Right lobe of liver (tissue), 6 donors: ENCODE results near the gene CD48. TPM values are rescaled to one million over a fixed set of nuclear protein-coding genes. Genes with fewer than 3 reads are reported as not detected.

ENCODE experiments used
- ATAC-seq, 4 donors: fragments of 200-7000 bp; cut with Tn5 transposase; one replicate each; pipeline ENCODE4 v1.9.1; 2020; ENCODE audit warnings: mild to moderate bottlenecking in 4 of 4, moderate library complexity in 4 of 4
- DNase-seq, 3 donors: peaks; one replicate each; pipeline ENCODE4 v3.0.0-alpha.2; 2020
- H3K27ac ChIP-seq, 3 donors: fragments of 200-600 bp; one replicate each; pipeline ENCODE4 v1.8.0; 2022
- H3K27me3 ChIP-seq, 2 donors: fragments of 200-600 bp; one replicate each; pipeline ENCODE4 v1.8.0; 2022
- H3K36me3 ChIP-seq, 4 donors: fragments of 200-600 bp; sonication (generic) in 1 of 4; one replicate each; pipeline versions ENCODE4 v1.5.1 to v1.8.0; 2017 to 2022; ENCODE audit warnings: control low read depth in 1 of 4
- H3K4me1 ChIP-seq, 4 donors: fragments of 200-600 bp; sonication (generic) in 1 of 4; one replicate each; pipeline versions ENCODE4 v1.5.1 to v1.8.0; 2017 to 2022; ENCODE audit warnings: control low read depth in 1 of 4
- H3K4me3 ChIP-seq, 3 donors: fragments of 200-600 bp; one replicate each; pipeline ENCODE4 v1.8.0; 2022
- H3K9me3 ChIP-seq, 4 donors: fragments of 200-600 bp; sonication (generic) in 1 of 4; one replicate each; pipeline versions ENCODE4 v1.5.1 to v1.8.0; 2017 to 2022; ENCODE audit warnings: control low read depth in 1 of 4
- POLR2A ChIP-seq: fragments of 450-650 bp; IDR thresholded peaks from one replicate; pipeline ENCODE4 v1.6.1; 2017; ENCODE audit warnings: antibody characterized with exemption, mild to moderate bottlenecking
- WGBS: methylation state at CpG from one replicate; pipeline ENCODE4 v1.1.6; 2018; ENCODE audit warnings: low coverage, low lambda C conversion rate; ENCODE audit not compliant: insufficient coverage; ENCODE audit errors: missing lambda C conversion rate; 5-methylcytosine and 5-hydroxymethylcytosine counted together
- intact Hi-C, 2 donors: fragments of 100-400 bp; cut with DNase I; formaldehyde crosslinking; loops; one replicate each; pipeline versions ENCODE4 v1.11.2 to v1.14.1; 2022
- total RNA-seq, 6 experiments: library from RNA; depleted of rRNA in 2 of 6; stranded (reverse); fragments of >200 nt in 2 of 6; fragmentation: NEBNext Ultra II Directional in 3 of 6; extraction: Animal tissue kit (Norgen Biotek cat#: 25700) in 3 of 6; gene quantifications; one replicate each; pipeline versions ENCODE4 v1.1.0 to v1.2.4, GENCODE V29; 2016 to 2023
- TF ChIP-seq, protein P1 (sequence below), 4 donors: fragments of 200-600 bp in 3 of 4; fragments of 450-650 bp in 1 of 4; IDR thresholded peaks; one replicate each; pipeline versions ENCODE4 v1.5.1 to v1.8.0; 2016 to 2022; ENCODE audit warnings: antibody characterized with exemption in 4 of 4, mild to moderate bottlenecking in 2 of 4
- donor health status: DM: no; HTN: yes; CAD: no.
- donor health status: DM: no; HTN: no; CAD: no.
- donor health status: DM: no; HTN: no; CAD: no.
- donor health status: DM: no; HTN: yes; CAD: no.
- donor health status: DM: no; HTN: yes; CAD: no.

Gene CD48
- total RNA-seq, 6 experiments from 2014 or later = 0.68 to 5.0 (median 3.4) TPM

GRCh38 chr1:160756849-160757201 is 45.2 kb upstream of the CD48 start:
- intact Hi-C loops = no loop called here
- Histone ChIP-seq H3K9me3 (no peaks in the 10 kb centered on the region), H3K4me3 (no peak overlapping the region), H3K36me3 (no peaks in the 10 kb centered on the region), H3K27ac (no peak overlapping the region), H3K4me1 (peaks cover 0 to 8% (median 0%) of the 10 kb centered on the region in 4 donors), H3K27me3 (no peaks in the 10 kb centered on the region)
- TF ChIP-seq POLR2A = no peak
- TF ChIP-seq, protein P1, sequence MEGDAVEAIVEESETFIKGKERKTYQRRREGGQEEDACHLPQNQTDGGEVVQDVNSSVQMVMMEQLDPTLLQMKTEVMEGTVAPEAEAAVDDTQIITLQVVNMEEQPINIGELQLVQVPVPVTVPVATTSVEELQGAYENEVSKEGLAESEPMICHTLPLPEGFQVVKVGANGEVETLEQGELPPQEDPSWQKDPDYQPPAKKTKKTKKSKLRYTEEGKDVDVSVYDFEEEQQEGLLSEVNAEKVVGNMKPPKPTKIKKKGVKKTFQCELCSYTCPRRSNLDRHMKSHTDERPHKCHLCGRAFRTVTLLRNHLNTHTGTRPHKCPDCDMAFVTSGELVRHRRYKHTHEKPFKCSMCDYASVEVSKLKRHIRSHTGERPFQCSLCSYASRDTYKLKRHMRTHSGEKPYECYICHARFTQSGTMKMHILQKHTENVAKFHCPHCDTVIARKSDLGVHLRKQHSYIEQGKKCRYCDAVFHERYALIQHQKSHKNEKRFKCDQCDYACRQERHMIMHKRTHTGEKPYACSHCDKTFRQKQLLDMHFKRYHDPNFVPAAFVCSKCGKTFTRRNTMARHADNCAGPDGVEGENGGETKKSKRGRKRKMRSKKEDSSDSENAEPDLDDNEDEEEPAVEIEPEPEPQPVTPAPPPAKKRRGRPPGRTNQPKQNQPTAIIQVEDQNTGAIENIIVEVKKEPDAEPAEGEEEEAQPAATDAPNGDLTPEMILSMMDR (IDR thresholded peaks at IDR 0.05) = no peak
- WGBS = 88% methylated on average over 2 of the region's 2 CpGs
- DNase-seq (no peak), ATAC-seq (no peak)

GRCh38 chr1:160755911-160756848 is 44.6 kb upstream of the CD48 start:
- Histone ChIP-seq H3K4me1 (peaks cover 0 to 8% (median 0%) of the 10 kb centered on the region in 4 donors), H3K9me3 (no peaks in the 10 kb centered on the region), H3K36me3 (no peaks in the 10 kb centered on the region), H3K4me3 (no peak overlapping the region), H3K27me3 (no peaks in the 10 kb centered on the region), H3K27ac (no peak overlapping the region)
- TF ChIP-seq POLR2A = no peak
- ATAC-seq (peak in 3 of 4 donors; percentile 18 to 35 (median 30)), DNase-seq (no peak)
- intact Hi-C loops = no loop called here
- WGBS = 45% methylated on average over 4 of the region's 5 CpGs

GRCh38 chr1:160755461-160755860 is 43.8 kb upstream of the CD48 start:
- no peaks in the 10 kb centered on the region for H3K36me3 ChIP-seq
- DNase-seq = no peak
- H3K4me1 ChIP-seq = peaks cover 0 to 6% (median 0%) of the 10 kb centered on the region in 4 donors
- TF ChIP-seq, protein P1 (IDR thresholded peaks at IDR 0.05) = no peak
- TF ChIP-seq POLR2A = no peak
- no peaks in the 10 kb centered on the region for H3K27me3 ChIP-seq
- ATAC-seq = no peak
- H3K27ac ChIP-seq = no peak overlapping the region
- no peaks in the 10 kb centered on the region for H3K9me3 ChIP-seq
- intact Hi-C loops = no loop called here
- WGBS = 91% methylated on average over 2 of the region's 2 CpGs
- no peak overlapping the region for H3K4me3 ChIP-seq

DNA sequence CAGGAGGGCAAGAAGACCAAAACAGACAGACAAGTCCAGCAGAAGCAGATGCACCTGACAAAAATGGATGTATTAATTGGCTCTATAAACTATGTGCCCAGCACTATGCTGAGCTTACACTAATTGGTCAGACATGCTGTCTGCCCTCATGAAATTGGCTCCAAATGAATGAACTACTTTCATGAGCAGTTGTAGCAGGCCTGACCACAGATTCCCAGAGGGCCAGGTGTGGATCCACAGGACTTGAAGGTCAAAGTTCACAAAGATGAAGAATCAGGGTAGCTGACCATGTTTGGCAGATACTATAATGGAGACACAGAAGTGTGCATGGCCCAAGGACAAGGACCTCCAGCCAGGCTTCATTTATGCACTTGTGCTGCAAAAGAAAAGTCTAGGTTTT is 42.0 kb upstream of the CD48 start:
- Histone ChIP-seq H3K9me3 (no peaks in the 10 kb centered on the region), H3K27me3 (no peaks in the 10 kb centered on the region), H3K4me1 (no peaks in the 10 kb centered on the region), H3K27ac (no peak overlapping the region), H3K4me3 (no peak overlapping the region), H3K36me3 (no peaks in the 10 kb centered on the region)
- ATAC-seq = no peak
- no peak for DNase-seq
- intact Hi-C loops = no loop called here
- TF ChIP-seq POLR2A = no peak
- TF ChIP-seq, protein P1 (IDR thresholded peaks at IDR 0.05) = no peak

GRCh38 chr1:160752924-160753323 is 41.3 kb upstream of the CD48 start:
- intact Hi-C loops = no loop called here
- Histone ChIP-seq H3K27me3 (no peaks in the 10 kb centered on the region), H3K36me3 (no peaks in the 10 kb centered on the region), H3K27ac (no peak overlapping the region), H3K4me3 (no peak overlapping the region), H3K4me1 (no peaks in the 10 kb centered on the region), H3K9me3 (no peaks in the 10 kb centered on the region)
- 25% methylated on average over 5 of the region's 5 CpGs for WGBS
- DNase-seq (no peak), ATAC-seq (no peak)
- TF ChIP-seq, protein P1 (IDR thresholded peaks at IDR 0.05) = no peak
- TF ChIP-seq POLR2A = no peak
